DOHH2 (cell line): Measurements from ENCODE around the gene XK.

Source experiments
- H3F3A ChIP-seq: fragments of 200-600 bp; sonication (generic), shearing (Covaris generic); 2 replicates; pipeline ENCODE4 v1.6.0; 2016; ENCODE audit warnings: antibody characterized with exemption, mild to moderate bottlenecking; ENCODE audit not compliant: control insufficient read depth, insufficient read depth
- H3K27ac ChIP-seq: fragments of 200-600 bp; sonication (generic); 2 replicates; pipeline ENCODE4 v1.5.1; 2014; ENCODE audit warnings: low read depth, mild to moderate bottlenecking, low read length, moderate library complexity
- H3K27me3 ChIP-seq: fragments of 200-600 bp; sonication (generic); 2 replicates; pipeline ENCODE4 v1.6.1; 2014; ENCODE audit warnings: mild to moderate bottlenecking, low read length, mixed read lengths; ENCODE audit not compliant: control insufficient read depth
- H3K36me3 ChIP-seq: fragments of 200-600 bp; sonication (generic); 2 replicates; pipeline ENCODE4 v1.6.1; 2014; ENCODE audit warnings: mild to moderate bottlenecking, low read length, moderate library complexity, mixed read lengths; ENCODE audit not compliant: control insufficient read depth
- H3K4me1 ChIP-seq: fragments of 200-600 bp; sonication (generic); 2 replicates; pipeline ENCODE4 v1.6.1; 2014; ENCODE audit warnings: mild to moderate bottlenecking, low read length, mixed read lengths; ENCODE audit not compliant: control insufficient read depth
- H3K4me2 ChIP-seq: fragments of 200-600 bp; sonication (generic); 2 replicates; pipeline ENCODE4 v1.6.0; 2014; ENCODE audit warnings: mild to moderate bottlenecking, low read length, moderate library complexity
- H3K4me3 ChIP-seq: fragments of 200-600 bp; sonication (generic); 2 replicates; pipeline ENCODE4 v1.5.1; 2014; ENCODE audit warnings: mild to moderate bottlenecking, low read length, mixed read lengths
- H3K79me2 ChIP-seq: fragments of 200-600 bp; sonication (generic); 2 replicates; pipeline ENCODE4 v1.6.1; 2014; ENCODE audit warnings: mild to moderate bottlenecking, low read length, mixed read lengths; ENCODE audit not compliant: control insufficient read depth
- H3K9me2 ChIP-seq: fragments of 200-600 bp; sonication (generic); replicated peaks from 2 replicates; pipeline ENCODE4 v1.6.1; 2014; ENCODE audit warnings: mild to moderate bottlenecking, low read length, mixed read lengths; ENCODE audit not compliant: control insufficient read depth
- H3K9me3 ChIP-seq: fragments of 200-600 bp; sonication (generic); 2 replicates; pipeline ENCODE4 v1.6.1; 2014; ENCODE audit warnings: antibody characterized with exemption, low read length, mixed read lengths; ENCODE audit not compliant: control insufficient read depth, insufficient read depth
- H4K20me1 ChIP-seq: fragments of 200-600 bp; sonication (generic); 2 replicates; pipeline ENCODE4 v1.6.0; 2014; ENCODE audit warnings: low read depth, mild to moderate bottlenecking, antibody characterized with exemption, low read length, moderate library complexity; ENCODE audit not compliant: control insufficient read depth, insufficient read depth
- CTCF ChIP-seq: fragments of 200-600 bp; sonication (generic); IDR thresholded peaks from one replicate; pipeline ENCODE4 v1.5.1; 2014; ENCODE audit warnings: antibody characterized with exemption, mild to moderate bottlenecking, low read depth, low read length; ENCODE audit not compliant: poor library complexity, severe bottlenecking
- EZH2phosphoT487 ChIP-seq: fragments of 200-600 bp; sonication (generic); IDR thresholded peaks from 2 replicates; pipeline ENCODE4 v1.6.1; 2017; ENCODE audit warnings: borderline replicate concordance, mild to moderate bottlenecking, antibody characterized with exemption, low read length, moderate library complexity, mixed read lengths

The XK gene

DNA sequence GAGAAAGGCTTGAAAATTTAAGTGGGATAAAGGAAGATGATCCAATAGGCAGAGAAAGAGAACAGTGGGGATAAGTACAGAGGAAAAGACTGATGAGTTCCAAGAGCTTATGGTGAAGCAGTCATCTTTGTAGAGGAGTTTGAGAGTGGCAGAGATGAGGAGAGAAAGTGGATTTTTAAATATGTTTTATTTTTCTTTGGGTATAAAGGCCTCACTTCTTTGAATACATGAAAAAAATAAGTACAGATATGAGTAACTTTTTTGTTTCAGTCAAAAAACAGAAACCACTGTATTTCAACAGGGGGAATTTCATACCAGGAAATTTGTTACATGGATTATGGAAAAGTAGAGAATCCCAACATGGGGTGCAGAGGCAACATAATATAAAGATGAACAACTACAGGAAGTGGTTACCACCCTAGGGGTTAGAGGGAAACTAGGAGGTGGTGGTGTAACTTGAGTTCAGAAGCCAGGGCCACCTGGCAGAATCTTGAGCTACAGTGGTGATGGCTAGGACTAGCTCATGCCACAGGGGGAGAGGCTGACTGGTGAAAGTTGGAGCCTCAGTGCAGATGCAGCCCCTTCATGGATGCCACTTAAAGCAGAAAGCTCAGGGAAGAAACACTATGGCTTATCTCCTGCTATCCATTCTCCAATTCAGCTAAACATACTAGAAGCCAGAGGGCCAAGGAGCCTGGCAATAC, 90.8 kb downstream of the XK start:
- TF ChIP-seq CTCF (no peak), EZH2phosphoT487 (no peak)
- Histone ChIP-seq H3K9me3 (no peaks in the 10 kb centered on the region), H3K4me2 (peak overlapping the region; percentile 53), H4K20me1 (no peaks in the 10 kb centered on the region), H3K9me2 (no peaks in the 10 kb centered on the region), H3K79me2 (peaks cover 16% of the 10 kb centered on the region), H3K4me1 (peaks cover 42% of the 10 kb centered on the region), H3K27me3 (no peaks in the 10 kb centered on the region), H3K27ac (peak overlapping the region; percentile 25), H3K4me3 (peak overlapping the region; percentile 43), H3K36me3 (peaks cover 4% of the 10 kb centered on the region), H3F3A (peaks cover 4% of the 10 kb centered on the region; the same call in 1 of the 2 replicates)

- Histone ChIP-seq H3K4me3 (peak overlapping the region; percentile 43), H3K9me2 (no peaks in the 10 kb centered on the region), H3K4me2 (peak overlapping the region; percentile 53), H4K20me1 (no peaks in the 10 kb centered on the region), H3K4me1 (peaks cover 47% of the 10 kb centered on the region), H3K27ac (peak overlapping the region; percentile 18; the same call in 1 of the 2 replicates), H3K27me3 (no peaks in the 10 kb centered on the region), H3F3A (peaks cover 4% of the 10 kb centered on the region; the same call in 1 of the 2 replicates), H3K9me3 (no peaks in the 10 kb centered on the region), H3K79me2 (peaks cover 21% of the 10 kb centered on the region), H3K36me3 (peaks cover 9% of the 10 kb centered on the region)
- no peak for TF ChIP-seq CTCF
- TF ChIP-seq EZH2phosphoT487 = no peak
Observed at GRCh38 chrX:37776987-37777325, 91.4 kb downstream of the XK start.

- Histone ChIP-seq H3K9me3 (no peaks in the 10 kb centered on the region), H3K4me2 (peak within 1 kb of the TSS; percentile 93), H3K9me2 (no peaks in the 10 kb centered on the region), H3K27ac (peak within 1 kb of the TSS; percentile 69), H3K36me3 (peaks cover 35% of the 10 kb centered on the region), H3K79me2 (peaks cover 39% of the 10 kb centered on the region), H3F3A (peaks cover 5% of the 10 kb centered on the region; the same call in 1 of the 2 replicates), H3K4me3 (peak within 1 kb of the TSS; percentile 82), H4K20me1 (no peaks in the 10 kb centered on the region), H3K27me3 (no peaks in the 10 kb centered on the region), H3K4me1 (peaks cover 74% of the 10 kb centered on the region)
- no peak for TF ChIP-seq CTCF
- no peak for TF ChIP-seq EZH2phosphoT487
Observed at GRCh38 chrX:37779857-37780256, 94.3 kb downstream of the XK start, which contains the start of gene CYBB. TSS of gene CYBB (plus strand) at chrX:37780059. CDS start at chrX:37780078, 19 bp downstream.
